Placental pericyte (primary cell): ENCODE data around the gene SRCAP. TPM values are rescaled to one million over a fixed set of nuclear protein-coding genes. Genes with fewer than 3 reads are reported as not detected.

ENCODE experiments used
- small RNA-seq: library from RNA; depleted of rRNA; stranded (forward); fragments of <200 nt; gene quantifications from one replicate; pipeline ENCODE3, GENCODE V24; 2012; ENCODE audit warnings: low replicate concordance
- total RNA-seq: library from RNA; depleted of rRNA; stranded (reverse); fragments of >200 nt; gene quantifications from 2 replicates; pipeline ENCODE4 v1.2.3, GENCODE V29; 2012

The SRCAP gene
- 16.2 and 30.4 TPM in 2 replicates for total RNA-seq

DNA sequence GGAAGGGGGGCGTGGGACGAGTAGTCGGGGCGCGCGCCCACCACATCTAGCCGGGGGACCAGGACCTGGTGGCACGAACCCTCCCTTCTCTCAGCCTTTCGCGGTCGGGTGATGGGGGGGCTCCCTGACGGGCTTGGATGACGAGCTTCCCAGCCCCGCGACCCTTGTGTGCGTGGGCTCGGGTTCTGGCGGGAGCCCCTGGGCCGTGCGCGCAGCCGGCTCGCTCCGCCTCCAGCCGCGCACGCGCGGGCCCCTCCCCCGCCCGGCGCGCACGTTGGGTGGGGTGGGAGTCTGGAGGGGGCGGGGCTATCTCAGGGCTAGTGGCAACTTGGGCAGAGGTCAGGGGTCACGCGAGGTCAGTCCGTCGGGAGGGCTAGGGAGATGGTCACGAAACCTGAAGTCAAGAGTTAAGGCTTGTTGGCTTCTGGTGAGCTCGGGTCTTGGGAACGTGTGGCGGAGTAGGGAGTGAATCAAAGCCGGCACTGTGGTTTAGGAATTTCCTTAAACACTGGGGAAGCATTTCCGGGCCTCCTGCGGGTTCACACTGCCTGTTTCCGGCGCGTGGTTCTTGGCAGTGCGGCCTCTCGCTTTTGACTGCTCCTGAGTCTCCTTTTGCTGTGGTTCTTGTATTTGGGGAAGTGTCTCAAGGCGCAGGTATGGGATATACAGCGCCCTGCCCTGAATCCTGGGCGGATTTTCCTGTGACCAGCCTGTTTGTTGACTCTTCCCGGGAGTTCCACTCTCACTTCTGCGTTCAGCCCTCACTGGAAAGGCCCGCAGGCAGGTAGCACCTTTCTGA, at the start of gene SRCAP:
Gene SRCAP, plus strand, starts transcription at position 356 of the 799 bp plus-strand sequence. CDS start 1,654 bp downstream, outside the sequence.

DNA sequence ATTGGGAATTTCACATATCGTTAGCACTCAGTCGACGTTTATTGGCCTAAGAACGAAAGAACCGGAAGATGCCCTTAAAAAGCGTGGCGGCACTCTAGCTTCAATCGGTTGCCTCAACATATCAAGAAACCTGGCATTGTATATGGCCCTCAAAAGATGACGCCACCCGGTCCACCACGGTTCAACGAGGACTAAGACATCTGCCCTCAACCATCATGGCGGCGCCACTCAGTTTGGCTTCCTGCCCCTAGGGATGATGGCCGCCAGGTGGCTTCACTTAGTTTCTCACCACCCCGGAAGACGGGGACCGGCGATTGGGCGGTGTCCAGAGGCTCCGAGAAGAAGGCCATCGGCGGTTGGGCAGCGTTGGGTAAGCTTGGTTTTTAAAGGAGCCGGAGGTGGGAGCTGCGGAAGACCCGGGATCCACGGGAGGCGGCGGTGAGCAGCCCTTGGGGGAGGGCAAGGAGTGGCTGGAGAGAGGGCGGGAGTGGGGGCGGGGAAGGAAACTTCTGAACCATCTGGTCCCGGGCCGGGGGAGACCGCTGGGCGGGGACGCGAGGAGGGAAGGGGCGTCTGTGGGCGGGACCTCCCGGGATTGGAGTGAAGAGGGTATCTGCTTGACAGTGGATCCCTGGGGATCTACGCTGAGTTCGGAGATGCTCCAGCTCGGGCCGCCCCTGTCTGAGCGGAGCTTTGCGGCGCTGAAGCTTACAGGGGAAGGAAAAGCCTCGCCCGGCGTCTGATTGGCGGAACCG, 48.4 kb upstream of the SRCAP start, which contains the start of gene PRR14:
Gene PRR14, plus strand, starts transcription at position 592 of the 755 bp plus-strand sequence. CDS start 686 bp downstream, outside the sequence.

DNA sequence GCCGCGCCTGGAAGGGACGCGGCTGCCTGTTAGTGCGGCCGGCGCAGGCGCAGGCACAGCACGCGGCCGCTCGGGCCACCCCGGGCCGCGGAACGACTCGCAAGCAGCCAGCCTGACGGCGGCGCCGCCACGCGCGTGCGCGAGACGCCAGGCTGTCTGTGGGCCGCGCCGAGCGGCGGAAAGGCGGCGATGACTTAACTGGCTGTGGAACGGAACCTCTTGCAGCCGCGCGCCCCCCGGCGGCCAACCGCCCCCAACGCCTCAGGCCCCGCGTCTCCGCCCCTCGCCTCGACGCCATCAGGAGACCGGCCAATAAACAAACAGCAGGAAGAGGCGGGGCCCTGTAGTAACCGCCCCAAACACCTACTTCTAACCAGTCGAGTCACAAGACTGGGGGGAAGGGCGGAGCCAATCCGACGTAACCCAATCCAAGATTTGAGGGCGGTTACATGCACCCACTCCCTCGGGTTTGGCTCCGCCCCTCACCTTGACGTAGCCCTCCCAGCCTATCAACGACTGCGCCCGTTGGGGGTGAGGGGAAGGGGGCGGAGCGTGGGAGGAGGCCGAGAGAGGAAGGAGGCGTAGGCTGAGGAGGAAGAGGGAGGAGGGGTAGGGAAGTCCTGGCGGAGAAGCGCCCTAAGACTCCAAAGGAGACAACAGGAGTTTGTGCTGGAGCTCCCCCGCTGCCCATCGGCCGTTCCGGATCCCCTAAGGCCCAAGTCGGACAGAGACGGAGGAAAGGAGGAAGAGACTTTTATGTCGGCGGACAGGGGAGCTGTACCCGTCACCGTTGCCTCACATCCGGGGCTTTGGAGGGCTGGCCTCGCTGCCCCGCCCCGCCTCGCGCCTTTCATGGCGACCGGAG, 40.9 kb upstream of the SRCAP start, which contains the start of gene FBRS:
Gene FBRS, plus strand, starts transcription at position 566 of the 865 bp plus-strand sequence. CDS start 1,088 bp downstream, outside the sequence.

DNA sequence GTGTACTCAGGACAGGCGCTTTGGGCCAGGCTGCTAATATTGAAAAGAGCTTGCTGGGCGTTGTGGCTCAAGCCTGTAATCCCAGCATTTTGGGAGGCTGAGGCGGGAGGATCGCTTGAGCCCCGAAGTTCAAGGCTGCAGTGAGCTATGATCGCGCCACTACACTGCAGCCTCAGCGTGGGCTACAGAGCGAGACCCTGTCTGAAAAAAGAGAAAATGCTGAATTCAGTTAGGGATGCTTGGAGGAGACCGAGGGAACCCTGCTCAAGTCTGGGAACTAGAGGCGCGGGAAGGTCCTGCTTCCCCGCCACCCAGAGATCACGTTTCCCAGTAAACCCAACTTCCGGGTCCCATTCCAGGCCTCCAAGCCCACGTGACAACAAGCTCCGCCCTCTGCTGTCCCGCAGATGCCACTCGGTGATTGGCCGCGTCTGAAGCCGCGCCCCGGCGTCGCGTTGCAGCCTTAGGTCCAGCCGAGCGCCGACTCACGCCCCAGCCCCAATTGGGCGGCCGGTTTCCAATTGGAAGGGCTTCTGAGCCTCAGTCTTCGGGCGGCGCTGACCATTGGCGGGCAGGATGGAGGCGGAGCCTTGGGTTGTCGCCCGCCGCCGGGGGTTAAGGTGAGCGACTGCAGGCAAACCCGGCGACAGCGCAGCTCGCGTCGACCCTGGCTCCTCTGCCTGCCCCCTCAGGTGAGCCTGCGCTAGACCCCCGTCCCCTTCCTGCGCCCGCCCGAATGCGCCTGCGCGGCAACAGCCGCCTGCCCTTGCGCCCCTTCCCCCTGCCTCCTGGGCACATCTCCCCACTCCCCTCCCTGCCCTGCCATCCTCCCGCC, 49.0 kb downstream of the SRCAP start, which contains the start of gene PHKG2:
Gene PHKG2, plus strand, starts transcription at position 627 of the 835 bp plus-strand sequence. CDS start 396 bp downstream, outside the sequence.

DNA sequence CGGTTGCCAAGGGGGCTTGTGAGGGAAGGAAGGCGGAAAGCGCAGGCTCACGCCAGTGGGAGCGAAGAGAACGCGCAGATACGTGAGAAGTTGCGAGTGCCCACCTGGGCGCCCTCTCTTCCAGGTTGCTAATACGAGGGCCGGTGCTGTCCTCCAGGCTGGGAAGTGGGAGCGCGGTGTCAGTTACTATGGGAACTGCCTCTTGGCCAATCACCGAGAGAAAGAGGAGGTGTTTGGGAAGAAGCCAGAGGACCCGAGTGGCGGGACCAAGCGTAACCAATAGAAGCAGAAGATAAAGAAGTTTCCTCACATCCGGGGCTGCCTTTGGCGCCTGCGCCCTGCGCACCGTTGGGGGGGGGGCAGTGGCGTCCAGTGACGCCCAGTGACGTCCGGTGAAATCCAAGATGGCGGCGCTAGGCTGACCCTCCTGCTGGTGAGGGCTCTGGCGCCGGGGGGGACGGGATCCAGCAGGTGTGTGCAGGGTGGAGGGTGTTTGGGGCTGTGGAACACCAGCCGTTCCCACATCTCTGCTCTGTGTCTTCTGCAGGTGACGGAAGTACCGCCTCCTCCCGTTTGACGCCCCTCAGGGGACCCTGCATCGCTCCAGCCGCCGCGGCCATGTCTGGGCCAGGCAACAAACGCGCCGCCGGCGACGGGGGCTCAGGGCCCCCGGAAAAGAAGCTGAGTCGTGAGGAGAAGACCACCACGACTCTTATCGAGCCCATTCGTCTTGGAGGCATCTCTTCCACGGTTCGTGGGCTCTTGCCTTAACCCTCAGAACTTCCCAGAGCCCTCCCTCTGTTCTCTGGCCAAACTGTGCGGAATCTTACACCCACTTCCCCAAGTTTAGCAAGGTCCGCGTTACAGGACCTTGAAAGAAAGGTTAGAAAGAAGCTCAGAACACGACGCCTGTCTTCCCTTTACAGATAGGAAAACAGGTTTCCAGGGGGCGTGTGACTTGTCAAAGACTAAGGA, 63.2 kb downstream of the SRCAP start, which contains the start of the genes CFAP119 and RNF40:
Gene CFAP119, minus strand, starts transcription at position 135 of the 975 bp plus-strand sequence. CDS start 314 bp downstream, outside the sequence.
Gene RNF40, plus strand, starts transcription at position 395 of the 975 bp plus-strand sequence. Its CDS starts 224 bp downstream, at position 619.

DNA sequence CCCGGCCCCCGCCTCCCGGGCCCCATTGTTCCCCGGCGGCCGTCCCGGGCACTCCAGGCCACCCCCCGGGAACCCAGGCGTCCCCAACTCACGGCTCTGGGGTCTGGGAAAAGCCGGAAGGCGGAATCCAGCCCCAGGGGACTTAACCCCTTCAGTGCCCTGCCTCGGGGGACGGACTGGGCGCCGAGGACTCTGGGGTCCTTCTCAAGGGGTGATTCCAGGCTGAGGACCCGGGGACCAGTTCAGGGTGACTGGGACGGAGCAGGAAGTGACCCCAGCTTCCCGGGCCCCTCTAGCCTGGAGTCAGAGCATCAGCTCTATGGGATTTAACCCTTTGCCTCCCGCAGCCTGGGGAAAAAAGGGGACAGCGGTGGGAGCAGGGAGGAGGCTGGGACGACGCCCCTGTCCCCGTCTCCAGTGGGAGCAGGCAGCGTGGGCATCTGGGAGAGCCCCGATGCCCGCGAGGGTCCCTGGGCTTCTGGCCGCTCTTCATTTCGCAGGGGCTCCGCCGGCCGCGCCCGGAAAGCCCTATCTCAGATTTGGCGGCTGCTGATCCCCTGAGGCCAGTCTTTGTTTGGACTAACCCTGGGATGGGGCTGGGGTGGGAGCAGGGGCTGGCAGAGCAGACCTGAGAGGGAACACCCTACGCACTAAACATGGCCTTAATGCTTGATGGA, 88.1 kb downstream of the SRCAP start, which contains the start of gene ZNF629:
Gene ZNF629, minus strand, starts transcription at position 270 of the 677 bp plus-strand sequence. CDS start 2,723 bp downstream, outside the sequence.

Small RNAs within 50 kb of the gene (small RNA-seq; reads per million reads assigned to genes)
- not detected for gene RNU6-1043P
- not detected for gene RNU6-416P
- 550 reads per million, percentile 99 among the genes with 10 or more reads in this experiment for gene SNORA30

Other genes starting within 250 kb of the SRCAP start
- not detected in 2 replicates for gene ITGAL, start 226.4 kb upstream of the SRCAP start, total RNA-seq
- gene ZNF768, start 172.6 kb upstream of the SRCAP start, total RNA-seq: 17.3 and 25.8 TPM in 2 replicates
- 10.1 and 14.5 TPM in 2 replicates for gene ZNF747, start 164.3 kb upstream of the SRCAP start, total RNA-seq
- gene ZNF764, start 140.8 kb upstream of the SRCAP start, total RNA-seq: 7.3 and 7.4 TPM in 2 replicates
- 10.2 and 11.8 TPM in 2 replicates for gene ZNF688, start 127.5 kb upstream of the SRCAP start, total RNA-seq
- 10.0 and 14.7 TPM in 2 replicates for gene ZNF785, start 113.5 kb upstream of the SRCAP start, total RNA-seq
- 8.5 and 9.7 TPM in 2 replicates for gene ZNF689, start 88.8 kb upstream of the SRCAP start, total RNA-seq
- gene PRR14, start 48.2 kb upstream of the SRCAP start, total RNA-seq: 7.2 and 18.9 TPM in 2 replicates
- 25.8 and 34.4 TPM in 2 replicates for gene FBRS, start 40.7 kb upstream of the SRCAP start, total RNA-seq
- 29.1 and 30.1 TPM in 2 replicates for gene PHKG2, start 49.3 kb downstream of the SRCAP start, total RNA-seq
- 2.2 and 4.9 TPM in 2 replicates for gene CFAP119, start 62.9 kb downstream of the SRCAP start, total RNA-seq
- 76.2 and 111 TPM in 2 replicates for gene RNF40, start 63.2 kb downstream of the SRCAP start, total RNA-seq
- 16.4 and 18.6 TPM in 2 replicates for gene ZNF629, start 88.0 kb downstream of the SRCAP start, total RNA-seq
- gene BCL7C, start 194.9 kb downstream of the SRCAP start, total RNA-seq: 14.7 and 46.8 TPM in 2 replicates
- 2.0 and 4.4 TPM in 2 replicates for gene CTF1, start 197.4 kb downstream of the SRCAP start, total RNA-seq
- gene FBXL19, start 224.4 kb downstream of the SRCAP start, total RNA-seq: 15.1 and 34.9 TPM in 2 replicates
- 35.5 and 84.9 TPM in 2 replicates for gene ORAI3, start 249.9 kb downstream of the SRCAP start, total RNA-seq